HepG2 (cell line): Measurements from ENCODE around the gene HOXA6. TPM values are rescaled to one million over a fixed set of nuclear protein-coding genes. Genes with fewer than 3 reads are reported as not detected.

Source experiments
- ATAC-seq: fragments of 200-7000 bp; cut with Tn5 transposase; 3 replicates; pipeline ENCODE4 v1.9.1; 2020; ENCODE audit warnings: mild to moderate bottlenecking, moderate library complexity
- BruUV-seq: library from RNA; stranded (reverse); fragments of 400-500 nt; replicated peaks from 2 replicates; lab custom pipeline; 2021; lab: Mats Ljungman, UMichigan
- CTCF ChIA-PET: fragments of 300-600 bp; formaldehyde crosslinking; extraction: SDS; loops from one replicate; lab custom pipeline; 2021; ENCODE audit warnings: low total read pairs, inconsistent platforms, low intra/inter-chr PET ratio; lab: Yijun Ruan, JAX
- POLR2A ChIA-PET: fragments of 350-600 bp; sonication (Branson Sonifier 250); formaldehyde crosslinking; loops from one replicate; lab custom pipeline; 2020; ENCODE audit warnings: antibody characterized with exemption, inconsistent platforms; lab: Yijun Ruan, JAX
- DNase-seq: peaks from one replicate; pipeline ENCODE4 v3.0.0-alpha.2; 2015; ENCODE audit warnings: low spot score
- FAIRE-seq: peaks from 3 replicates; lab custom pipeline; 2011; peaks lifted over from hg19 to GRCh38; lab: Jason Lieb, UNC
- H2AFZ ChIP-seq: one replicate; pipeline ENCODE4 v1.6.1; 2011; ENCODE audit warnings: low read length, inconsistent platforms
- H3K27ac ChIP-seq: fragments of 300-600 bp; 3 replicates; pipeline ENCODE4 v1.8.0; 2011; ENCODE audit warnings: mixed run types, mild to moderate bottlenecking, mixed read lengths, low read length, inconsistent platforms; ENCODE audit not compliant: insufficient read depth; ENCODE audit errors: extremely low read length
- H3K27me3 ChIP-seq, 2 experiments: fragments of 200-600 bp in 1 of 2; 2 replicates in 1 of 2; 3 replicates in 1 of 2; pipeline versions ENCODE4 v1.6.0 to v1.8.0; 2011; ENCODE audit warnings: low read length in 2 of 2, mild to moderate bottlenecking in 2 of 2, moderate library complexity in 2 of 2, inconsistent platforms in 1 of 2; ENCODE audit not compliant: insufficient read depth in 2 of 2, control insufficient read depth in 1 of 2
- H3K36me3 ChIP-seq, 2 experiments: fragments of 200-600 bp in 1 of 2; replicated peaks in 1 of 2; 2 replicates in 1 of 2; 3 replicates in 1 of 2; pipeline versions ENCODE4 v1.5.1 to v1.8.0; 2011; ENCODE audit warnings: low read length in 2 of 2, inconsistent platforms in 1 of 2; ENCODE audit not compliant: insufficient read depth in 2 of 2, control insufficient read depth in 1 of 2
- H3K4me1 ChIP-seq: 2 replicates; pipeline ENCODE4 v1.5.1; 2012; ENCODE audit warnings: low read length, inconsistent platforms; ENCODE audit not compliant: insufficient read depth
- H3K4me2 ChIP-seq: 2 replicates; pipeline ENCODE4 v1.6.0; 2011; ENCODE audit warnings: low read depth, low read length, inconsistent platforms
- H3K4me3 ChIP-seq, 3 experiments: fragments of 200-600 bp in 1 of 3; sonication (generic), shearing (Covaris generic) in 1 of 3; replicated peaks in 1 of 3; 2 replicates each; pipeline ENCODE4 v1.5.1; 2011 to 2016; ENCODE audit warnings: low read length in 3 of 3, inconsistent platforms in 2 of 3, low read depth in 2 of 3, mild to moderate bottlenecking in 2 of 3, control low read depth in 1 of 3, mixed read lengths in 1 of 3; ENCODE audit not compliant: insufficient read depth in 1 of 3
- H3K79me2 ChIP-seq: one replicate; pipeline ENCODE4 v1.6.1; 2011; ENCODE audit warnings: low read length, inconsistent platforms; ENCODE audit not compliant: insufficient read depth
- H3K9ac ChIP-seq: 2 replicates; pipeline ENCODE4 v1.6.0; 2011; ENCODE audit warnings: mild to moderate bottlenecking, low read depth, low read length, inconsistent platforms; ENCODE audit not compliant: insufficient read depth
- H3K9me3 ChIP-seq: 2 replicates; pipeline ENCODE4 v1.5.1; 2012; ENCODE audit warnings: mild to moderate bottlenecking, low read length
- H4K20me1 ChIP-seq: 2 replicates; pipeline ENCODE4 v1.6.0; 2011; ENCODE audit warnings: inconsistent platforms, mild to moderate bottlenecking, low read length, moderate library complexity; ENCODE audit not compliant: insufficient read depth
- EZH2 ChIP-seq: conservative IDR thresholded peaks from 2 replicates; pipeline ENCODE4 v1.6.1; 2012; ENCODE audit warnings: mild to moderate bottlenecking, low read depth, low read length, moderate library complexity
- HDAC2 ChIP-seq: sonication (generic); formaldehyde crosslinking; IDR thresholded peaks from 2 replicates; pipeline ENCODE4 v1.4.0; 2020; ENCODE audit warnings: missing genetic modification reagents
- HIVEP1 ChIP-seq: sonication (generic); formaldehyde crosslinking; IDR thresholded peaks from 2 replicates; pipeline ENCODE4 v1.4.0; 2020; ENCODE audit warnings: mild to moderate bottlenecking, missing genetic modification reagents
- JUND ChIP-seq: sonication (generic); formaldehyde crosslinking; IDR thresholded peaks from 2 replicates; pipeline ENCODE4 v1.8.0; 2022; ENCODE audit warnings: mild to moderate bottlenecking, missing genetic modification reagents
- NCOA2 ChIP-seq: sonication (generic); formaldehyde crosslinking; IDR thresholded peaks from 2 replicates; pipeline ENCODE4 v1.8.0; 2022; ENCODE audit warnings: inconsistent platforms
- POLR2G ChIP-seq: fragments of 200-400 bp; formaldehyde crosslinking; IDR thresholded peaks from 2 replicates; pipeline ENCODE4 v1.6.1; 2018; ENCODE audit warnings: mild to moderate bottlenecking, low read depth, low read length, moderate library complexity
- RARA ChIP-seq: IDR thresholded peaks from 2 replicates; pipeline ENCODE4 v1.6.1; 2016; ENCODE audit warnings: missing genetic modification reagents, missing compliant biosample characterization
- SKI ChIP-seq: fragments of 450-650 bp; IDR thresholded peaks from one replicate; pipeline ENCODE4 v1.6.1; 2018; ENCODE audit warnings: mild to moderate bottlenecking; ENCODE audit not compliant: partially characterized antibody
- TCF12 ChIP-seq, 2 experiments: fragments of 450-650 bp in 1 of 2; sonication (generic) in 1 of 2; formaldehyde crosslinking in 1 of 2; IDR thresholded peaks; 2 replicates each; pipeline versions ENCODE4 v1.6.1 to v1.8.0; 2017 to 2022; ENCODE audit warnings: antibody characterized with exemption in 1 of 2, mild to moderate bottlenecking in 1 of 2, missing genetic modification reagents in 1 of 2, moderate library complexity in 1 of 2
- WIZ ChIP-seq: sonication (generic); formaldehyde crosslinking; IDR thresholded peaks from 2 replicates; pipeline ENCODE4 v1.5.1; 2020; ENCODE audit warnings: mild to moderate bottlenecking, missing genetic modification reagents
- ZFX ChIP-seq: sonication (generic); formaldehyde crosslinking; IDR thresholded peaks from 2 replicates; pipeline ENCODE4 v1.4.0; 2020; ENCODE audit warnings: mild to moderate bottlenecking, low read depth, missing genetic modification reagents, moderate library complexity
- ZNF280D ChIP-seq: sonication (generic); formaldehyde crosslinking; IDR thresholded peaks from 2 replicates; pipeline ENCODE4 v1.5.1; 2020; ENCODE audit warnings: mild to moderate bottlenecking, missing genetic modification reagents
- ZNF326 ChIP-seq: sonication (generic); formaldehyde crosslinking; IDR thresholded peaks from 2 replicates; pipeline ENCODE4 v1.4.0; 2020; ENCODE audit warnings: missing genetic modification reagents, borderline replicate concordance
- ZNF367 ChIP-seq: sonication (generic); formaldehyde crosslinking; IDR thresholded peaks from 2 replicates; pipeline ENCODE4 v1.4.0; 2020; ENCODE audit warnings: missing genetic modification reagents, borderline replicate concordance
- ZNF670 ChIP-seq: sonication (generic); formaldehyde crosslinking; IDR thresholded peaks from 2 replicates; pipeline ENCODE4 v1.8.0; 2022; ENCODE audit warnings: mild to moderate bottlenecking, missing genetic modification reagents, borderline replicate concordance
- ZNF776 ChIP-seq: sonication (generic); formaldehyde crosslinking; IDR thresholded peaks from 2 replicates; pipeline ENCODE4 v1.4.0; 2020; ENCODE audit warnings: mild to moderate bottlenecking, missing genetic modification reagents
- WGBS: methylation state at CpG from one replicate; pipeline ENCODE4 v1.1.6; 2017; ENCODE audit warnings: low lambda C conversion rate; 5-methylcytosine and 5-hydroxymethylcytosine counted together
- in situ Hi-C: cut with HindIII; loops from 2 replicates; pipeline ENCODE4 v1.10.0; 2017; ENCODE audit warnings: low pct_unique_long_range_greater_than_20kb; ENCODE audit not compliant: extremely low pct_ligation_motif_present
- intact Hi-C: fragments of 100-400 bp; cut with micrococcal nuclease; formaldehyde crosslinking; loops from one replicate; pipeline ENCODE4 v1.10.0; 2022; ENCODE audit not compliant: unreplicated experiment
- polyA plus RNA-seq, 8 experiments: library from polyadenylated mRNA; depleted of rRNA in 3 of 8; stranded (reverse) in 7 of 8; unstranded in 1 of 8; fragments of >200 nt; fragmentation: Illumina TruSeq in 4 of 8; extraction: Trizol in 4 of 8; gene quantifications; 2 replicates each; pipeline versions ENCODE4 v1.2.1 to v1.2.3, GENCODE V29; 2011 to 2016; ENCODE audit warnings: low read depth in 4 of 8, missing spikeins in 1 of 8, mixed read lengths in 1 of 8; ENCODE audit not compliant: insufficient read depth in 1 of 8
- total RNA-seq, 5 experiments: library from RNA; depleted of rRNA; stranded (reverse); fragments of >200 nt; fragmentation: Illumina TruSeq; extraction: Trizol; gene quantifications; 2 replicates each; pipeline ENCODE4 v1.2.3, GENCODE V29; 2016; ENCODE audit warnings: low read depth in 1 of 5

HOXA6 gene
- total and polyA plus RNA-seq, 2 of the 13 experiments (the other 11 are each of a cell fraction or from before 2014, with no cell fraction given): 1.3 to 1.5 TPM

DNA sequence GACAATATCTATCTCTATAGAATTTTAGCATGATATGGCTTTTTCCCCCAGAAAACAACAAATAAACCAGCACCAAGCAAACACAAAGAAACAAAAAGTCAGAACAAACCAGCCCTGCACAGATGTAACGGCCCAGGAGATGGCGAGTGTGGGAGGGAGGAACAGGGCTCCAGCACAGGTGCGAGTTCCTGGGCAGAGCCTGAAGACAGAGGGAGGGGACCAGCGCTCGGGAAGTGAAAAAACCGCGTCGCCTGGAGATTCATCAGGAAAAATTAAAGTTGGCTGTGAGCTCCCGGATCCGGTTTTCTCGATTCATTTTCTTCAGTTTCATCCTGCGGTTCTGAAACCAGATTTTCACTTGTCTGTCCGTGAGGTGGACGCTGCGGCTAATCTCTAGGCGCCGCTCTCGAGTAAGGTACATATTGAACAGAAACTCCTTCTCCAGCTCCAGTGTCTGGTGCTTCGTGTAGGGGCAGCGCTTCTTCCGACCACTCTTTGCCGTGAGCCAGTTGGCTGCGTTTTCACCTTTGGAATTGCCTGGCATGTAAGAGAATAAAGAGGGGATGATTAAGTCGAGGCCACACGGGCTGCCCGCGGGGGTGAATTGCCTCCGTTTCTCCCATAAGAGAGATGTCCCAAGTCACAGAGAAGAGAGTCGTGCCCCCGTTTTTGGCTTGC lies 24.2 kb upstream of the HOXA6 start:
- peaks cover 0 to 62% of the 10 kb centered on the region in 2 experiments for H3K27me3 ChIP-seq
- H3K4me2 ChIP-seq: peak overlapping the region; percentile 41
- ChIA-PET POLR2A (interaction anchor here (0.9 kb wide), 1 partner anchor 11 kb away, joined by 3 read pairs; no protein-coding TSS in a partner anchor), CTCF (no interaction called here)
- H3K9me3 ChIP-seq: no peaks in the 10 kb centered on the region
- no peak for FAIRE-seq
- in situ Hi-C loops (loop anchor here (25.0 kb wide), 1 partner anchor 1084 kb away; no protein-coding TSS in a partner anchor), intact Hi-C loops (no loop called here)
- ATAC-seq: peak; percentile 51
- TF ChIP-seq EZH2 (peak; percentile 55; the same call in 1 of the 2 replicates), WIZ (CRISPR knock-in tag) (no peak), SKI (peak; percentile 2), ZNF670 (CRISPR knock-in tag) (no peak), POLR2G (no peak)
- no peak overlapping the region; a peak in 1 of 6 replicates for H3K4me3 ChIP-seq
- no peak for DNase-seq
- H3K27ac ChIP-seq: no peak overlapping the region
- 58% methylated on average over 30 of the region's 30 CpGs for whole genome bisulfite sequencing
- H3K36me3 ChIP-seq: no peaks in the 10 kb centered on the region
- H3K4me1 ChIP-seq: peaks cover 18% of the 10 kb centered on the region
- no peak overlapping the region for H3K9ac ChIP-seq
- no peaks in the 10 kb centered on the region for H4K20me1 ChIP-seq
- no peak overlapping the region for H2AFZ ChIP-seq
- no peaks in the 10 kb centered on the region for H3K79me2 ChIP-seq
- BruUV-seq: no TSS peak

GRCh38 chr7:27171325-27171636 lies 23.7 kb upstream of the HOXA6 start:
- CTCF ChIA-PET: no interaction called here
- Histone ChIP-seq H3K4me1 (peaks cover 18% of the 10 kb centered on the region), H3K79me2 (no peaks in the 10 kb centered on the region), H3K4me2 (peak overlapping the region; percentile 41), H3K4me3 (no peak overlapping the region; a peak in 1 of 6 replicates), H3K9ac (no peak overlapping the region), H3K36me3 (no peaks in the 10 kb centered on the region), H2AFZ (no peak overlapping the region), H3K9me3 (no peaks in the 10 kb centered on the region), H4K20me1 (no peaks in the 10 kb centered on the region), H3K27ac (no peak overlapping the region), H3K27me3 (peaks cover 0 to 60% of the 10 kb centered on the region in 2 experiments)
- no TSS peak for BruUV-seq
- peak; percentile 26 for DNase-seq
- peak; percentile 69 for ATAC-seq
- in situ Hi-C loops (loop anchor here (25.0 kb wide), 1 partner anchor 1084 kb away; no protein-coding TSS in a partner anchor), intact Hi-C loops (no loop called here)
- FAIRE-seq: no peak
- WGBS: 2% methylated on average over 7 of the region's 8 CpGs
- POLR2A ChIA-PET: interaction anchor here (0.9 kb wide), 1 partner anchor 10 kb away, joined by 3 read pairs; no protein-coding TSS in a partner anchor
- TF ChIP-seq HIVEP1 (CRISPR knock-in tag) (no peak), ZNF367 (CRISPR knock-in tag) (no peak), HDAC2 (CRISPR knock-in tag) (no peak), ZNF776 (no peak), JUND (CRISPR knock-in tag) (no peak), RARA (peak; percentile 31; the same call in 1 of the 2 replicates), NCOA2 (CRISPR knock-in tag) (no peak), ZFX (CRISPR knock-in tag) (0 out of 2 replicates have a peak, but pooled peaks have one; percentile 25), TCF12 (IDR thresholded peaks at IDR 0.05) (no peak), TCF12 (CRISPR knock-in tag; IDR thresholded peaks at IDR 0.05) (no peak), ZNF326 (CRISPR knock-in tag) (no peak), ZNF280D (no peak)
